OCI-LY7 (cell line): ENCODE measurements around the gene DIP2C.

Source experiments
- EZH2phosphoT487 ChIP-seq: fragments of 200-600 bp; sonication (generic); IDR thresholded peaks from 2 replicates; pipeline ENCODE4 v1.6.1; 2018; ENCODE audit warnings: low read depth, borderline replicate concordance, mild to moderate bottlenecking, mixed run types, antibody characterized with exemption, low read length, moderate library complexity, mixed read lengths
- TF ChIP-seq, protein P1 (sequence below): fragments of 200-600 bp; sonication (generic); conservative IDR thresholded peaks from 2 replicates; pipeline ENCODE4 v1.5.1; 2014; ENCODE audit warnings: mild to moderate bottlenecking, antibody characterized with exemption, low read length, moderate library complexity, mixed read lengths

DNA sequence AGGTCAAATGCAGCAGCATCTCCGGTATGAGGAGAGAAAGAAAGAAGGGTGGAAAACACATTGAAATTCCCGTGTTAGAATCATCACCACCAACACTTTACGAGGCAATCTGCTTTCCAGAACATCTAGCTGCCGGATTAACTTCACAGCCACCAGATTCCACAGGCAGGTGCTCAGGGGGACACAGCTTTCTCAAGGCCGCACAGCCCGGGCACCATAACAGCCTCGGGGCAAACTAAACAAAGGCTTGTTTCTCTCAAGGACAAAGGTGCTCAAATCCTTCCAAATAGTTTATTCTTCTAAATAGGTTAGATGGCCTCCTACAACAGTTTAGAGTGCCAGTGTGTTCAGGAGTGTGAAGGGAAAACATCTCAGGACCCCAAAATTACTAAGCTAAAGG lies 156.3 kb downstream of the DIP2C start:
- TF ChIP-seq, protein P1, sequence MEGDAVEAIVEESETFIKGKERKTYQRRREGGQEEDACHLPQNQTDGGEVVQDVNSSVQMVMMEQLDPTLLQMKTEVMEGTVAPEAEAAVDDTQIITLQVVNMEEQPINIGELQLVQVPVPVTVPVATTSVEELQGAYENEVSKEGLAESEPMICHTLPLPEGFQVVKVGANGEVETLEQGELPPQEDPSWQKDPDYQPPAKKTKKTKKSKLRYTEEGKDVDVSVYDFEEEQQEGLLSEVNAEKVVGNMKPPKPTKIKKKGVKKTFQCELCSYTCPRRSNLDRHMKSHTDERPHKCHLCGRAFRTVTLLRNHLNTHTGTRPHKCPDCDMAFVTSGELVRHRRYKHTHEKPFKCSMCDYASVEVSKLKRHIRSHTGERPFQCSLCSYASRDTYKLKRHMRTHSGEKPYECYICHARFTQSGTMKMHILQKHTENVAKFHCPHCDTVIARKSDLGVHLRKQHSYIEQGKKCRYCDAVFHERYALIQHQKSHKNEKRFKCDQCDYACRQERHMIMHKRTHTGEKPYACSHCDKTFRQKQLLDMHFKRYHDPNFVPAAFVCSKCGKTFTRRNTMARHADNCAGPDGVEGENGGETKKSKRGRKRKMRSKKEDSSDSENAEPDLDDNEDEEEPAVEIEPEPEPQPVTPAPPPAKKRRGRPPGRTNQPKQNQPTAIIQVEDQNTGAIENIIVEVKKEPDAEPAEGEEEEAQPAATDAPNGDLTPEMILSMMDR = no peak
- TF ChIP-seq EZH2phosphoT487 = no peak
